HEK293 (cell line): ENCODE results near the gene SLC7A10.

Experiments
- EGR2 ChIP-seq: fragments of 450-650 bp; formaldehyde crosslinking; IDR thresholded peaks from 2 replicates; pipeline ENCODE4 v1.5.1; 2016; ENCODE audit warnings: low read depth, missing biosample characterization, missing genetic modification characterization
- INSM2 ChIP-seq: fragments of 450-650 bp; formaldehyde crosslinking; IDR thresholded peaks from 2 replicates; pipeline ENCODE4 v1.5.1; 2016; ENCODE audit warnings: missing biosample characterization, missing genetic modification characterization
- RBAK ChIP-seq: fragments of 450-650 bp; formaldehyde crosslinking; IDR thresholded peaks from 2 replicates; pipeline ENCODE4 v1.5.1; 2016; ENCODE audit warnings: missing biosample characterization, missing genetic modification characterization
- TRIM28 ChIP-seq: IDR thresholded peaks from 2 replicates; pipeline ENCODE4 v1.6.1; 2011; ENCODE audit warnings: low read length, control low read depth, borderline replicate concordance
- ZNF112 ChIP-seq: fragments of 450-650 bp; formaldehyde crosslinking; IDR thresholded peaks from 2 replicates; pipeline ENCODE4 v1.5.0; 2017; ENCODE audit warnings: missing biosample characterization, missing genetic modification characterization
- ZNF114 ChIP-seq: fragments of 450-650 bp; formaldehyde crosslinking; IDR thresholded peaks from 2 replicates; pipeline ENCODE4 v1.5.0; 2017; ENCODE audit warnings: missing biosample characterization, missing genetic modification characterization
- ZNF169 ChIP-seq: fragments of 450-650 bp; formaldehyde crosslinking; IDR thresholded peaks from 2 replicates; pipeline ENCODE4 v1.5.1; 2016; ENCODE audit warnings: missing biosample characterization, missing genetic modification characterization
- ZNF18 ChIP-seq: fragments of 450-650 bp; formaldehyde crosslinking; IDR thresholded peaks from 2 replicates; pipeline ENCODE4 v1.5.1; 2016; ENCODE audit warnings: missing biosample characterization, missing genetic modification characterization
- ZNF19 ChIP-seq: fragments of 450-650 bp; formaldehyde crosslinking; IDR thresholded peaks from 2 replicates; pipeline ENCODE4; 2016; ENCODE audit warnings: missing biosample characterization, missing genetic modification characterization, low read depth
- ZNF2 ChIP-seq: fragments of 450-650 bp; formaldehyde crosslinking; IDR thresholded peaks from 2 replicates; pipeline ENCODE4 v1.5.1; 2016; ENCODE audit warnings: missing biosample characterization, missing genetic modification characterization
- ZNF223 ChIP-seq: fragments of 450-650 bp; formaldehyde crosslinking; IDR thresholded peaks from 2 replicates; pipeline ENCODE4 v1.5.1; 2016; ENCODE audit warnings: missing biosample characterization, missing genetic modification characterization
- ZNF266 ChIP-seq: fragments of 450-650 bp; formaldehyde crosslinking; IDR thresholded peaks from 2 replicates; pipeline ENCODE4 v1.5.1; 2016; ENCODE audit warnings: missing biosample characterization, missing genetic modification characterization, low read depth
- ZNF274 ChIP-seq, 2 experiments: fragments of 200-500 bp in 1 of 2; fragments of 450-650 bp in 1 of 2; sonication (Bioruptor generic) in 1 of 2; formaldehyde crosslinking in 1 of 2; IDR thresholded peaks; 2 replicates each; pipeline versions ENCODE4 v1.5.1 to v1.6.1; 2014 to 2016; ENCODE audit warnings: borderline replicate concordance in 1 of 2, inconsistent platforms in 1 of 2, low read length in 1 of 2, missing biosample characterization in 1 of 2, missing genetic modification characterization in 1 of 2
- ZNF311 ChIP-seq: fragments of 450-650 bp; formaldehyde crosslinking; IDR thresholded peaks from 2 replicates; pipeline ENCODE4 v1.5.1; 2017; ENCODE audit warnings: missing biosample characterization, missing genetic modification characterization, borderline replicate concordance
- ZNF670 ChIP-seq: fragments of 450-650 bp; formaldehyde crosslinking; IDR thresholded peaks from 2 replicates; pipeline ENCODE4 v1.5.1; 2016; ENCODE audit warnings: missing biosample characterization, missing genetic modification characterization, low read depth
- ZNF747 ChIP-seq: fragments of 450-650 bp; formaldehyde crosslinking; IDR thresholded peaks from 2 replicates; pipeline ENCODE4 v1.5.1; 2016; ENCODE audit warnings: missing biosample characterization, missing genetic modification characterization
- ZNF785 ChIP-seq: fragments of 450-650 bp; formaldehyde crosslinking; IDR thresholded peaks from 2 replicates; pipeline ENCODE4 v1.5.1; 2016; ENCODE audit warnings: missing biosample characterization, missing genetic modification characterization
- ZSCAN4 ChIP-seq: fragments of 450-650 bp; formaldehyde crosslinking; IDR thresholded peaks from 2 replicates; pipeline ENCODE4 v1.5.1; 2017; ENCODE audit warnings: missing biosample characterization, missing genetic modification characterization
- TF ChIP-seq, protein P1 (sequence below): fragments of 450-650 bp; formaldehyde crosslinking; IDR thresholded peaks from 2 replicates; pipeline ENCODE4 v1.5.1; 2016; ENCODE audit warnings: missing biosample characterization, missing genetic modification characterization
- TF ChIP-seq, protein P2 (sequence below): fragments of 450-650 bp; formaldehyde crosslinking; IDR thresholded peaks from 2 replicates; pipeline ENCODE4 v1.5.1; 2016; ENCODE audit warnings: missing biosample characterization, missing genetic modification characterization
- TF ChIP-seq, protein P3 (sequence below): fragments of 450-650 bp; formaldehyde crosslinking; IDR thresholded peaks from 2 replicates; pipeline ENCODE4 v1.5.1; 2016; ENCODE audit warnings: missing biosample characterization, missing genetic modification characterization

The SLC7A10 gene

DNA sequence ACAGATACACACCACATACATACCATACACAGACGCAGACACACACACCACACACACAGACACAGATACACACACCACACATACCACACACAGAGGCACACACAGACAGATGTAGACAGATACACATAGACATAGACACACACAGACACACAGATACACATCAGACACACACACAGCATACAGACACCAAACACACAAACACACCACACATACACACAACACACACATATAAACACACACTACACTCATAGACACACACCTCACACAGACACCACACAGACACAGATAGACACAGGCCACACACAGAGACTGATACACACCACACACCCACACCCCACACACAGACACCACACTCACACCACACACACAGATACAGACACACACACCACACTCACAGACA is 24.9 kb upstream of the SLC7A10 start (continued):
- TF ChIP-seq ZNF311 (peak; percentile 96), RBAK (no peak), ZNF266 (tag by site-specific recombination) (peak; percentile 70), ZNF2 (tag by site-specific recombination) (0 out of 2 replicates have a peak, but pooled peaks have one; percentile 30), ZNF274 (IDR thresholded peaks at IDR 0.05; ENCODE audit: low read length) (no peak), ZNF274 (tag by site-specific recombination; IDR thresholded peaks at IDR 0.05; ENCODE audit: borderline replicate concordance) (peak; percentile 76; the same call in 1 of the 2 replicates), ZNF670 (tag by site-specific recombination) (peak; percentile 96), ZNF785 (tag by site-specific recombination) (peak; percentile 96), ZNF114 (tag by site-specific recombination) (peak; percentile 49; the same call in 1 of the 2 replicates), ZNF112 (tag by site-specific recombination) (0 out of 2 replicates have a peak, but pooled peaks have one; percentile 29), TRIM28 (no peak), ZNF223 (tag by site-specific recombination) (no peak), INSM2 (tag by site-specific recombination) (0 out of 2 replicates have a peak, but pooled peaks have one; percentile 10), EGR2 (tag by site-specific recombination) (no peak), ZNF747 (tag by site-specific recombination) (peak; percentile 40; the same call in 1 of the 2 replicates), ZNF19 (no peak), ZNF18 (tag by site-specific recombination) (peak; percentile 62; the same call in 1 of the 2 replicates), ZNF169 (no peak), ZSCAN4 (peak; percentile 64; the same call in 1 of the 2 replicates)
- TF ChIP-seq, protein P1, sequence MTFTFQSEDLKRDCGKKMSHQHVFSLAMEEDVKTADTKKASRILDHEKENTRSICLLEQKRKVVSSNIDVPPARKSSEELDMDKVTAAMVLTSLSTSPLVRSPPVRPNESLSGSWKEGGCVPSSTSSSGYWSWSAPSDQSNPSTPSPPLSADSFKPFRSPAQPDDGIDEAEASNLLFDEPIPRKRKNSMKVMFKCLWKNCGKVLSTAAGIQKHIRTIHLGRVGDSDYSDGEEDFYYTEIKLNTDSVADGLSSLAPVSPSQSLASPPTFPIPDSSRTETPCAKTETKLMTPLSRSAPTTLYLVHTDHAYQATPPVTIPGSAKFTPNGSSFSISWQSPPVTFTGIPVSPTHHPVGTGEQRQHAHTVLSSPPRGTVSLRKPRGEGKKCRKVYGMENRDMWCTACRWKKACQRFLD: peak; percentile 57; the same call in 1 of the 2 replicates
- TF ChIP-seq, protein P2, sequence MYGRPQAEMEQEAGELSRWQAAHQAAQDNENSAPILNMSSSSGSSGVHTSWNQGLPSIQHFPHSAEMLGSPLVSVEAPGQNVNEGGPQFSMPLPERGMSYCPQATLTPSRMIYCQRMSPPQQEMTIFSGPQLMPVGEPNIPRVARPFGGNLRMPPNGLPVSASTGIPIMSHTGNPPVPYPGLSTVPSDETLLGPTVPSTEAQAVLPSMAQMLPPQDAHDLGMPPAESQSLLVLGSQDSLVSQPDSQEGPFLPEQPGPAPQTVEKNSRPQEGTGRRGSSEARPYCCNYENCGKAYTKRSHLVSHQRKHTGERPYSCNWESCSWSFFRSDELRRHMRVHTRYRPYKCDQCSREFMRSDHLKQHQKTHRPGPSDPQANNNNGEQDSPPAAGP (tag by site-specific recombination): no peak
- TF ChIP-seq, protein P3, sequence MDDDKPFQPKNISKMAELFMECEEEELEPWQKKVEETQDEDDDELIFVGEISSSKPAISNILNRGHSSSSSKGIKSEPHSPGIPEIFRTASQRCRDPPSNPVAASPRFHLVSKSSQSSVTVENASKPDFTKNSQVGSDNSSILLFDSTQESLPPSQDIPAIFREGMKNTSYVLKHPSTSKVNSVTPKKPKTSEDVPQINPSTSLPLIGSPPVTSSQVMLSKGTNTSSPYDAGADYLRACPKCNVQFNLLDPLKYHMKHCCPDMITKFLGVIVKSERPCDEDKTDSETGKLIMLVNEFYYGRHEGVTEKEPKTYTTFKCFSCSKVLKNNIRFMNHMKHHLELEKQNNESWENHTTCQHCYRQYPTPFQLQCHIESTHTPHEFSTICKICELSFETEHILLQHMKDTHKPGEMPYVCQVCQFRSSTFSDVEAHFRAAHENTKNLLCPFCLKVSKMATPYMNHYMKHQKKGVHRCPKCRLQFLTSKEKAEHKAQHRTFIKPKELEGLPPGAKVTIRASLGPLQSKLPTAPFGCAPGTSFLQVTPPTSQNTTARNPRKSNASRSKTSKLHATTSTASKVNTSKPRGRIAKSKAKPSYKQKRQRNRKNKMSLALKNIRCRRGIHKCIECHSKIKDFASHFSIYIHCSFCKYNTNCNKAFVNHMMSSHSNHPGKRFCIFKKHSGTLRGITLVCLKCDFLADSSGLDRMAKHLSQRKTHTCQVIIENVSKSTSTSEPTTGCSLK: peak; percentile 92; the same call in 1 of the 2 replicates
